WI38 (cell line): ENCODE data around the gene CEND1.

Experiments
- H3K4me3 ChIP-seq: 2 replicates; pipeline ENCODE4 v1.5.1; 2011; ENCODE audit warnings: low read depth, mild to moderate bottlenecking, control low read depth, low read length
- TF ChIP-seq, protein P1 (sequence below): IDR thresholded peaks from 2 replicates; pipeline ENCODE4 v1.5.1; 2012; ENCODE audit warnings: low read depth, mild to moderate bottlenecking, control low read depth, low read length

The CEND1 gene

DNA sequence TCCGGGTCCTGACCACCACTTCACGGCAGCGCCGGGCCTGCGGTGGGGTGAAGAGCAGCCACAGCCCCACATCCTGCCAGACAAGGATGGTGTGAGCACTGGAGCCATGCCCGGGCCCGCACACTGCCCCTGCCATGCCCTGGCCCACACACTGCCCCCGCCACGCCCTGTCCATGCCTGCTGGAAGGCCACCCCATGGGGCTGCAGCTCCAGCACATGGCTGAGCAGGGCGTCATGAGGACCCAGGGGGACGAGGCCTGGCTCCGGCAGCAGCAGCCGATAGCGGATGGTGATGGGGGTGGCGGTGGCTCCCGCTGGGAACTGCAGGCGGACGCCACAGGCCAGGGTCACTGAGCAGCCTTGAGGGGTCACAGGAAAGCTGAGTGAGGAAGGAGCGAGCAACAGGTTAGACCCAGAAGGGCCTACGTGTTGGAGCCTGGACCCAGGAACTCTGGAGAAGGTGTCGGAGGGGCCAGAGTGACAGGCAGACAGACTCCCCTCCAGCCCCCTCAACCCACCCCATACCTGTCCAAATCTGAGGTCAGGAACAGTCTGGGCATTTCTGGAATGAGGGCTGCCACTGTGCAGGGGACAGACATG lies 12.2 kb upstream of the CEND1 start:
- TF ChIP-seq, protein P1, sequence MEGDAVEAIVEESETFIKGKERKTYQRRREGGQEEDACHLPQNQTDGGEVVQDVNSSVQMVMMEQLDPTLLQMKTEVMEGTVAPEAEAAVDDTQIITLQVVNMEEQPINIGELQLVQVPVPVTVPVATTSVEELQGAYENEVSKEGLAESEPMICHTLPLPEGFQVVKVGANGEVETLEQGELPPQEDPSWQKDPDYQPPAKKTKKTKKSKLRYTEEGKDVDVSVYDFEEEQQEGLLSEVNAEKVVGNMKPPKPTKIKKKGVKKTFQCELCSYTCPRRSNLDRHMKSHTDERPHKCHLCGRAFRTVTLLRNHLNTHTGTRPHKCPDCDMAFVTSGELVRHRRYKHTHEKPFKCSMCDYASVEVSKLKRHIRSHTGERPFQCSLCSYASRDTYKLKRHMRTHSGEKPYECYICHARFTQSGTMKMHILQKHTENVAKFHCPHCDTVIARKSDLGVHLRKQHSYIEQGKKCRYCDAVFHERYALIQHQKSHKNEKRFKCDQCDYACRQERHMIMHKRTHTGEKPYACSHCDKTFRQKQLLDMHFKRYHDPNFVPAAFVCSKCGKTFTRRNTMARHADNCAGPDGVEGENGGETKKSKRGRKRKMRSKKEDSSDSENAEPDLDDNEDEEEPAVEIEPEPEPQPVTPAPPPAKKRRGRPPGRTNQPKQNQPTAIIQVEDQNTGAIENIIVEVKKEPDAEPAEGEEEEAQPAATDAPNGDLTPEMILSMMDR, result no peak

DNA sequence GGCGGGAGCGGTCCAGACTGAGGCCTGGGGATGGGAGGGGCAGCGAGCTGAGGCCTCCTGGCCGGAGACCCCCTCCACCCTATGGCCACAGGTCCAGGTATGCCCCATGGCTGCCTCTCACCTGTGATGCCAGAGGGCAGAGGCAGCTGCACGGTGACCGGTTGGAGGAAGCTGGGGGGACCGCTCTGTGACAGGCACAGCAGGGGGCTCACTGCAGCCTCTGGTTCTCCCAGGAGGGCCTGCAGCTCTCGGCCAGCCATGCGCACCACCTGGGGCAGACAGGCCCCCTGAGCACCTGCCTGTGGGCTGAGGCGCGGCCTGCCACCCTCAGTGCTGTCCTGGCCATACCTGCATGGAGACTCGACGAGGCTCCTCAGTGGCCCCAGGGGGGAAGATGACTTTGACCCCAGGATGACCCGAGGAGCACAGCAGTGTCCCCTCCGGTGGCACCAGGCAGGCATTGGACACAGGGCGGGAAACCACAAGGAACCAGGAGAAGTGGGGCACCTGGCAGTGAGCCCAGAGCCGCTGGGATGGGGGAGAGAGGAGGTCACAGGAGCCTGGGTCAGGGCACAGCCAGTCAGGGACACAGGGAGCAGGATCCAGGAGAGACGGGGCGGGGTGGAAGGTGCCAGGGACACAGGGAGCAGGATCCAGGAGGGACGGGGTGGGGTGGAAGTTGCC lies 11.3 kb upstream of the CEND1 start:
- TF ChIP-seq, protein P1, result no peak
- H3K4me3 ChIP-seq, result no peak overlapping the region

More for the DNA sequence above, 12.2 kb upstream of the CEND1 start:
- H3K4me3 ChIP-seq, result no peak overlapping the region

DNA sequence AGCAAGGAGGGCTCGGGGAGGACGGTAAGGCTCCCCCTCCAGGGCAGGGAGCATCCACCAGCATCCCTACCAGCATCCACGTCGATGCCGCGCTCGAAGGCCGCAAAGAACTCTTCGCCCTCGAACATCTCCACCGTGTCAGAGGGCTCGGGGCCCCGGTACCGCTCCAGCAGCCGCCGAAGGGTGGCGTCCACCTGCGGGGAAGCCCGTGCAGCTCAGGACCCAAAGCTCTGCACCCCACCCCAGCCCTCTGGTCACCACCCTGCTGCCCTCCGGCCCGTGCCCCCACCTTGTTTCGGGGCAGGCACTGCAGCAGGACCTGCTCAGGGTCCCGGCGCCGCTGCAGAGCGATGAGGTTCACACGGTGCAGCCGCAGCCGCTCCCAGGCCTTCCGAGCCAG lies 10.6 kb upstream of the CEND1 start:
- H3K4me3 ChIP-seq, result no peak overlapping the region

DNA sequence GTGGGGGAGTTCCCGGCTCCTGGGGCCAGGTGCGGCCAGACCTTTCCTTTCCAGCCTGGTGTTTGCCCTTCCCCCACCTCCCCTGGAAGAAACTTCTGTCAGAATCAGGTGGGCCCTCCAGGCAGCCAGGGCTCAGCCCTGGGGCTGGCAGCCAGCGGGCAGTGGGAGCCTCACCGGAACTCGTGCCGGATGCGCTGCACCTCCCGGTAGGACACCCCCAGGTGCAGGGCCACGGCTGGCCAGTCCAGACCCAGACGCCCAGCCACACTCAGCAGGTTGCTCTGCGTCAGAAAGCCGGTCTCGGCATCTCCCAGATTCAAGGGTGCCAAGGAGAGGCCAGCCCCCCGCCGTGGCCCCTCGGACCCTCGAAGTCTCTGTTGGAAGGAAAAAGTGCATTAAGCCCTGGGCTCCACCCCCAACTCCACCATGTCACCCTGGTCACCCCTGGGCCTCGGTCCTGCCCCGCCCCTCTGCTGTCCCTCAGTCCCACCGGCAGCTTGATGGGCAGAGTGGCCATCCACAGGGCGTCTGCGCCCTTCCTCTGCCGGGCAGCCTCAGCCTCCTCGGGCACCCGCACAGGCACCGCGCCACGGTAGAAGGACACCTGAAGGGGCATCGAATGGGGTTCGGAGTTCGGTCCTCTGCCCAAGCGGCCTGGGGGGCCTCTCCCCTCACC lies 9.9 kb upstream of the CEND1 start:
- TF ChIP-seq, protein P1, result no peak
- H3K4me3 ChIP-seq, result no peak overlapping the region

More for the DNA sequence above, 10.6 kb upstream of the CEND1 start:
- TF ChIP-seq, protein P1, result no peak

DNA sequence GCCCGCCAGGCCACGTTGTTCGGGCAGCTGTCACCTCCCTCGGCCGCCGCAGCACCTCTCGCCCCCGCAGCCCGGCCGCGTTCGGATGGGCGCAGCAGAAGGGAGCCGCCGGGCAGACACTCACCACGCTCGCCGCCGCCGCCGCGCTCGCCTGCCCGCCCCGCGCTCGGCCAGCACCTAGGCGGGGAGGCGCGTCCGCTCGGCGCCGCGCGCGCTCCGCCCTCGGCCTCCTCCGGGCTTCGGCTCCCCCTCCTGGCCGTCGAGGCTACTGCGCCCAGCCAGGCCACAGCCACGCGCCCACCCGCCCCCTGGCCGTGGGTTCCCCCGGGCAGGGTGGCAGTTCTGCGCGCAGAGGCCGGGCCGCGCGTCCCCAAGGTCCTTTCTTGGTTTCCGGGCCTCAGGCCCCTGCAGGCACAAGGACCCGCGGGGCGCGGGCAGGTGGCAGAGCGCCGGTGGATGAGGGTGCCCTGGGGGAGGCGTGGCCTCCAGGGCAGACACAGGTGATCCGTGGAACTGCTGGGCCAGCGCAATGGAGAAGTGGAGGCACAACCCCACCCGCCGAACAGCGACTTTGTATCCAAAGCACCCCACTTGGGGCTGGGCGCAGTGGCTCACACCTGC lies 8.3 kb upstream of the CEND1 start, which contains the start of gene SLC25A22:
SLC25A22 (minus strand) TSS at position 189 of the 621 bp plus-strand sequence. CDS start 3,275 bp downstream, outside the sequence.
- peak within 1 kb of the TSS; percentile 79 for H3K4me3 ChIP-seq
- TF ChIP-seq, protein P1, result peak; percentile 67

DNA sequence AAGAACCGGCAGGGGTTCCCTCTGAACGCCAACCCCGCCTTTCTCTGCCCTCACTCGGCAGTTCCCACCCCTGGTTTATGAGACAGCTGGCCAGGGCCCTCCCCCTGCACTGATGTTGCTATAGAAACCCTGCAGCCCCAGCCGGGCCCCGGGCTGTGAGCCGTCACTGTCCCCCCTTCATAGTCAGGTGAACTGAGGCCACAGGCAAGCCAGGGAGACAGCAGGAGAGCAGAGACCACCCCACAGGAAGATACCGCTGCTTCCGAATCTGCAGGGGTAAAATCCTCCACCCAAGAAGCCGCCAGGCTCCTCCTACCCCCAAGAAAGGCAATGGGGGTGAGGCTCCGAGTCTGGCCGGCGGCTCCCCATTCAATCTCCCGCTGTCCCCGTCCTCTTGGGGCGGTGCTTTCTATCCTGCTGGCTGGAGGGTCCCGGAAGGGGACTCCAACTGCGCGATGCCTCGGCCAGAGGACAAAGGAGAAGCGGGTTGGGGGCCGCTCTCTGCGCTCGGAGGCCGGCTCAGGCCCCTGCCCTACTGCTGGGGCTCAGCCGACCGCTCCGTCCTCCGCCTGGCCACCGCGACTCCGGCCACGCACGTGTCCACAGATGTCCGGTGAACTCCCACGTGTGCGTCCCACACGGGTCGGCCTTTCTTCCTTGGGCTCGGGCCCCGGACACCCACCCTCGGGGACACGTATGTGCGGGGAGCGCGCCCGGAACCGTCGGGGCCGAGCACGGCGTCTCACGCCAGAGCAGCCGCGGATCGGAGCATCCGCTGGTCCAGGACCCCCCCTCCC lies 7.6 kb upstream of the CEND1 start:
- H3K4me3 ChIP-seq, result peak overlapping the region; percentile 79
- TF ChIP-seq, protein P1, result no peak
